Measurements from ENCODE around the gene FNBP1.
"Not testable (repeated sequence)": the region's sequence is repeated elsewhere in the genome, so short reads cannot be mapped to it uniquely, and the experiment has no call there.

The FNBP1 gene

DNA sequence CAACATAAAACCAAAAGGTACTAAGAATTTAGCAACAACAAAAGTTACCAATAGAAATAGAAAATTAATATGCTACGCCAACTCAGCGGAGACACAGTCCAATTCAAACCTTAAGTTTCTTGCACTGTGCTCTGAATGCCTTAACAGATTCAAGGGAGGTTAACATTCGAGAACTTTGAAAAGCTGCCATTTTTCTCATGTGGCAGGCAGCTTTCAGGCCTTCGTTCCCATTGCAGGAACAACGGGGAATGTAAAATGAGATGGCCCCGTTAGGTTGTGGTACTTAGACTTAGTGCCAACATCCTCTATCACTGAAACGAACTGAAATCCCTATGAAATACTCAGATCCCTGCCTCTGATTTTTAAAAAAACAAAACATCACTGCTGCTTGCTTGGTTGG is 22.4 kb downstream of the FNBP1 start:
- no peak for FAIRE-seq

- no peak for FAIRE-seq
These were observed 24.7 kb downstream of the FNBP1 start for GRCh38 chr9:130018265-130018664.

GRCh38 chr9:130017510-130017909 is 25.5 kb downstream of the FNBP1 start:
- FAIRE-seq: not testable (repeated sequence)

DNA sequence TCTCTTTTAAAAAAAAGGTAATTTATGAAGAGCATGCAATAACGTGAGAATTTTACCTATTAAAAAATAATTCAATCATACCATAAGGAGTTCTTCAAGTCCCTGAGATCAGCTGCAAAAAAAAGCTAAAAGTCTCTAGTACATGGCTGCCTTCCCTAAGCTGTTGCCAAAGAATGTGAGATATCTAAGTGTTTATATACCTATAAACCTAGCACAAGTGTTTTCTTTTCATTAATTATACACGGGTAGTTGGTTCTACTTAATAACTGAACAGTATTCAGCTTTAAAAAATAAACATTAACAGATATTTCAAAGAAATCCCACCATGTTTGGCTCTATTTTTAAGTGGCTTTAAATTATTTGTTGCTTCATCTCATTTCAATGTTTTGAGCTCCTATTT is 25.9 kb downstream of the FNBP1 start:
- FAIRE-seq: no peak

GRCh38 chr9:130015353-130016019 is 27.5 kb downstream of the FNBP1 start:
- FAIRE-seq: no peak

DNA sequence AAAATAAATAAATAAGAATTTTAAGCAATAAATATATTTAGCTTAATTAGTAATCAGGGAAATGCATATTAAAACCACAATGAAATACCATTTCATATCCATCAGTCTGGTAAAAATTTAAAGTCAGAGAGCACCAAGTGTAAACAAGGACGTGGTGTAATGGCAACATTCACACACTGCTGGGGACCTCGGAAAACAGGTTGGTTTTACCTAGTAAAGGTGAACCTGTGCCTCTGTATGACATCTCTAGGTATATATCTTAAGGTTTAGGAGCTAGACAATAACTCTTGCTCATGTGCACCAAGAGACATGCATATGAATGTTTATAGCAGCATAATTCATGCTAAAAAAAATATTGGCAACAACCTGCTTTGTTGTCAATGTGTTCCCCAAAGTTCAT is 29.7 kb downstream of the FNBP1 start:
- FAIRE-seq: no peak

DNA sequence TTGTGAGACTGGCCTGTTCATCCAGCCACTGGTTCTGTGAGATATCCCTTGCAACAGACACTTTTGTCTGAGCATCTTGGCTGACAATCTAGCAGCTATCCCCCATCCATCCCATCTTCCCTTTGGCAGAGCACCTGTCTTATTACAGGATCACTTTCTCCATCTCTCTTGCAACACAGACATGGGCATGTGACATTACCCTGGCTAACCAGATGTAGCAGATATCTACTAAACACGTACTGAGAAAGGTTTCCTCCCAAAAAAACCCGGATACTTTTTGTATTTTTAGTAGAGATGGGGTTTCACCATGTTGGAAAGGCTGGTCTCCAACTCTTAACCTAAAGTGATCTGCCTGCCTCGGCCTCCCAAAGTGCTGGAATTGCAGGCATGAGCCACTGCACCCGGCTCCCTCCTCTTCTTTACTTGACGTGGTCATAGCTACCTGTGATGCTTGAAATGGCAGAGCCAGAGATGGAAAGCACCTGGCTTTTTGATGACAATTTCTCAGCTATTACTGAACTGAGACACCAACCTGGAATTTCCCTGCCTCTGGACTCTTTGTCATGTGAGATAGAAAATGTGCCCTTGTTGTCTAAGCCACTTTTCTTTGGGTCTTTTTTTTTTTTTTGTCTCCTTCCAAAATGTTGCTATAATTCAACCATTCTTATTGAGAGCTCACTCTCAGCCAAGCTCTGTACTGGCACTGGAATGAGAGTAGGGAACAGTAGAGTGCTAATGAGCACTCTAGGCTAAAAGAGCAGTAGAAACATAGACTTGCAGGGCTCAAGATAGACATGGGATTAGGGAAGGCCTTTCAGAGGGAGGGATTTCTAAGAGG is 32.6 kb downstream of the FNBP1 start:
- FAIRE-seq: no peak

DNA sequence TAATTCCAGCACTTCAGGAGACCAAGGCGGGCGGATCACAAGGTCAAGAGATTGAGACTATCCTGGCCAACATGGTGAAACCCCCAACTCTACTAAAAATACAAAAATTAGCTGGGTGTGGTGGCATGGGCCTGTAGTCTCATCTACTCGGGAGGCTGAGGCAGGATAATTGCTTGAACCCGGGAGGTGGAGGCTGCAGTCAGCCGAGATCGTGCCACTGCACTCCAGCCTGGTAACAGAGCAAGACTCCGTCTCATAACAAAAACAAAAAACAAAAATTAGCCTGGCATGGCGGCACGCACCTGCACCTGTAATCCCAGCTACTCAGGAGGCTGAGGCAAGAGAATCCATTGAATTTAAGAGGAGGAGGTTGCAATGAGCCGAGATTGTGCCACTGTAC is 33.4 kb downstream of the FNBP1 start:
- FAIRE-seq: not testable (repeated sequence)

DNA sequence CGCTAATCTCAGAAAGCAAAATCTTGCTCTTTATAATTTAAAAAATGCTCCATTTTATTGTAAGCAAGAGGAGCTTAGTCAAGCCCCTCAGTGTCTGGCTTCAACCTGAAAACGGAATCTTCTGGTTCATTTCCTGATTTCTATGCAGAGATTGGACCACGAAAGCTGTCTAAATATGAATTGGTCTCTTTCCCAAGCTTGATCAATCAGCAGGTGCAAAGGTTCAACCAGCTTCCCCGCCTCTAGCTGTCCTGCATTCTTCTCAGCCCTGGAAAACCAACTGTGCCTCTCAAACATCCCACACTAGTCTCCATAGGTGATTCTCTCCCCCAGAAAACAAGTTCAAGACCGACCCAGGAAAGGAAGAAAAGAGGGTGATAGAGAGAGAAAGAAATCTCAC is 34.5 kb downstream of the FNBP1 start:
- no peak for FAIRE-seq

- FAIRE-seq: not testable (repeated sequence)
These were observed 36.0 kb downstream of the FNBP1 start for GRCh38 chr9:130006952-130007351.

DNA sequence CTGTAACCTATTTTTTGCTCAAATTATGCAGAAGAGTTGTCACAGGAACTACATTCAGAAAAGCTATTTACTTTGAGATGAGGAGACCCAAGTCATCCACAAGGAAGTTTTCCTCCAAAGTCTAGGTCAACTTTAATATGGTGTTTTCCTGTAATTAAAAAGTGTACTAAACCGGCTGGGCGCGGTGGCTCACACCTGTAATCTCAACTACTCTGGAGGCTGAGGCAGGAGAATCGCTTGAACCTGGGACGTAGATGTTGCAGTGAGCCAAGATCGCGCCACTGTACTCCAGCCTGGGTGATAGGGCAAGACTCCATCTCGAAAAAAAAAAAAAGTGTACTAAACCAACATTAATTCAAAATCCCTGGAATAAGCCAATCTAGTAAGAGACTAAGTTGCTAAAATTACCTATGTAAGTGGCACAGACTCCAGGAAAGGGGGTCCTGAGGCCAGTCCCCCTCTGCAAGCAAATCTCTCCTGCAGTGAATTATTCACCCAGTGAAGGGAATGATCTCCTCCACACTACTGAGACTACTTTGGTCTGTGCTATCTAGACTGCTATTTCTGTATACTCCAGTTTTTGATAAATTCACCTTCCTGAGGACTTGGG is 38.9 kb downstream of the FNBP1 start:
- no peak for FAIRE-seq

DNA sequence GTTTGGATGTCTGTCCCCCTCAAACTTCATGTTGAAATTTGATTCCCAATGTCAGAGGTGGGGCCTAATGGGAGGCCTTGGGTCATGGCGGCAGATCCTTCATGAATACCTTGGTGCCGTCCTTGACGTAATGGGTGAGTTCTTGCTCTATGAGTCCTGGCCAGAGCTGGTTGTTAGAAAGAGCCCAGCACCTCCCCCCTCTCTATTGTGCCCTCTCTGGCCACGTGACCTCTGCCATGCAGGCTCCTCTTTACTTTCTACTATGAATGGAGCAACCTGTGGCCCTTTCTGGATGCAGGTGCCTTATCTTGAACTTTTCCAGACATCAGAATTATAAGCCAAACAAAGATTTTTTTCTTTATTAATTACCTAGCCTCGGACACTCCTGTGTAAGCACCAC is 40.7 kb downstream of the FNBP1 start:
- no peak for FAIRE-seq

- no peak for FAIRE-seq
These were observed 41.8 kb downstream of the FNBP1 start for GRCh38 chr9:130001190-130001589.

DNA sequence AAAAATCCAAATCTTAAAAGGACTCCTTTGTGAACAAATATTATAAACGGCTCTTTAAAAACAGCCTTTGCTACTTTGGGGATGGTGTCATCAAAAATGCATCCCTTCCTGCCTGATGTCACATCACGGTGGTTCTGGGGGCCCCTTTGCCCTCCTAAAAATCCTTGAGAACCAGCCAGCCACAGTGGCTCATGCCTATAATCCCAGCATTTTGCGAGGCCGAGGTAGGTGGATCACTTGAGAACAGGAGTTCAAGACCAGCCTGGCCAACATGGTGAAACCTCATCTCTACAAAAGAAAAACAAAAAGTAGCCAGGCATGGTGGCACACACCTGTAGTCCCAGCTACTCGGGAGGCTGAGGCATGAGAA is 43.9 kb downstream of the FNBP1 start:
- FAIRE-seq: no peak

- no peak for FAIRE-seq
These were observed 44.4 kb downstream of the FNBP1 start for GRCh38 chr9:129998491-129999140.

DNA sequence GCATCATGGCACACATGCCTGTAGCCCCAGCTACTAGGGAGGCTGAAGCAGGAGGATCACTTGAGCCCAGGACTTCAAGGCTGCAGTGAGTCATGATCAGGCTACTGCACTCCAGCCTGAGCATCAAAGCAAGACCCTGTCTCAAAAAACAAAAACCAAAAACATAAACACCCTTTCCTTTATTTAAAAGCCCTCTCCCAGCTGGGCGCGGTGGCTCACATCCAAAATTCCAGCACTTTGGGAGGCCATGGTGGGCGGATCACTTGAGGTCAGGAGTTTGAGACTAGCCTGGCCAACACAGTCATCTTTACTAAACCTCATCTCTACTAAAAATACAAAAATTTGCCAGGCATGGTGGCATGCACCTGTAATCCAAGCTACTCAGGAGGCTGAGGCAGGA is 45.3 kb downstream of the FNBP1 start:
- FAIRE-seq: not testable (repeated sequence)

DNA sequence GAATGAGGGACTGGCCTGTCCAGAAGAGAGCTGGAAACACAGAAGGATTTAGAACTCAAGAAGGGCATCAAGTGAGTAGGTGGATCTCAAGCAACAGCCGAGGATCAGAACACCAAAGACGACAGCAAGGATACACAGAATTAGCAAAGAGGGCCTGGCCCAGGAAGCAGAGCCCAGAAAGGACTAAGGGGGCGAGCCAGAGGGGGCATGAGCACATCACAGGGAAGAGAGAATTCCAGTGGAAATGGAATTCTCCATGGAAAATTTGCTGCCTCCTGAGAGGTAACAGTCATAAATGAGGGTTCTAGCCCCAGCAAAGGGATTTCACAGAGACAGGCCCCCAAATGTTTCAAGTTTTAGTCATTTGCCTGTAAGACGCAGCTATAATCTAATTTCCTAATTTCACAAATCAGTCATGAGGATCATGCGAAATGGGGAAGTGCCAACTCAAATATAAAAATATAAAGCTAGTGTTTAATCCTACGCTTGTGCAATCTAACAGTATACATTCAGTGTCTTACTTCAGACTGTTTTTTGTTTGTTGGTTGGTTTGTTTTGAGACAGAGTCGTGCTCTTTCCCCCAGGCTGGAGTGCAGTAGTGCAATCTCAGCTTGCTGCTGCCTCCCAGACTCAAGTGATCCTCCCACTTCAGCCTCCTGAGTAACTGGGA is 46.7 kb downstream of the FNBP1 start:
- FAIRE-seq: no peak

DNA sequence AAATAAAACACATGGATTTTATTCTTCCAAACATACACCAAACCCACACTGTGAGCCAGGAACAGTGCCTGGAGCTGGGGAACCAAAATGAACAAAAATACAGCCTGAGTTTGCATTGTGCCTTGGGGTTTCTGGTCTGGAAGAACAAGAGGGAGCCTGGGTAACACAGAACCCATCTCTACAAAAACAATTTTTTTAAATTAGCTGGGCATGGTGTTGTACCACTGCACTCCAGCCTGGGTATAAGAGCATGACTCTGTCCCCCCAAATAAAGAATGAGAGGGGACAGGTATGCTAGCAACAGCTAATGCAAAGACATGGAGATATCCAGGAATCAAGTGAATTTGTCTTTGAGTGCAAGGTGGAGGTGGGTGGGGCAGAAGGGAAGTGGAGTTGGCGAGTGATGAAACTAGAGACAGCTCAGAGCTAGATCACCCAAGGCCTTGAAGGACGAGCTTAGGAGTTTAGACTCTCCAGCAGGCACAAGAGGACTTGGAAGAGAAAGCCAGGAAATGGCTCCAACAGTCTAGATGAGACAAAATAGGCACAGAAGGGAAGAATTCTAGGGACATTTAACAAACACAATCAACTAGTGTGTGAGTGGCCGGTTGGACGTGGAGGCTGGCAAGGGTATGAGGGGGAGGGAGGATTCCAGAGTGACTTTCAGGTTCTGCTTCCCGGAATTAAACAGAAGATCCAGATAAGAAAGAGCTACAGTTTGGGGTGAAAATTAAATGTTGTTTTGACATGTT is 47.4 kb downstream of the FNBP1 start:
- FAIRE-seq: no peak

DNA sequence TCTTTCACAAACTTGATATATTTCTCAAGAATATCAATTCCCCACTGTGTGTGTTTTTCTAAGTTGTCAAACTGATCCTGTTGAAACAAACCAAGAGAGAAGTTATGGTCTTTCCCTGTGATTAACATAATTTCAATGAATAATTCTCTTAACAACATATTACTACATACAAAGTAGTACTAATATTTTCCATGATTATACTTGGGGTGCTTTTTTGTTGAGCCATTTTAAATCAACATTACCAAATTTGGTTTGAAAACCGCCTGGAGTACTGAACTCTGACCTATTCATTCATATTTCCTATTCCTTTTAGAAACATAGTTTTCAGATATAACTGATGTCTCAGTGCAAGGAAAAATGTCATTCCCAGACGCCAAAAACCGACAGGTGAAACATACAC is 48.1 kb downstream of the FNBP1 start:
- FAIRE-seq: no peak

DNA sequence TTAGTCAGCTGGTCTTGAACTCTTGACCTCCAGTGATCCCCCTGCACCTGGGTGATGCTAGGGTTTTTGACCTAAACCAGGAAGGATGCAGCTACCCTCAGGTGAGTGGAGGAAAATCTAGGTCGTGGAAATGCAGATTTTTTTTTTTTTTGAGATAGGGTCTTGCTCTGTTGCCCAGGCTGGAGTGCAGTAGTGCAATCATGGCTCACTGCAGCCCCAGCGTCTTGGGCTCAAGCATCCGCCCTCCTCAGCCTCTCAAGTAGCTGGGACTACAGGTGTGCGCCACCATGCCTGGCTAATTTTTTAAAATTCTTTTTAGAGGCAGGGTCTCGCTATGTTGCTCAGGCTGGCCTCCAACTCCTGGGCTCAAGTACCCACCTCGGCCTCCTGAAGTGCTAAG is 51.9 kb downstream of the FNBP1 start:
- not testable (repeated sequence) for FAIRE-seq

- no peak for FAIRE-seq
These were observed 52.5 kb downstream of the FNBP1 start for GRCh38 chr9:129990269-129991010.

All from endometrium (tissue), 2 donors.